Karpas-422 (cell line): Measurements from ENCODE around the gene RNF123. TPM values are rescaled to one million over a fixed set of nuclear protein-coding genes. Genes with fewer than 3 reads are reported as not detected.
A peak's percentile ranks its signal among the peaks of the same experiment; 100 is the strongest.

ENCODE experiments used
- DNase-seq: peaks from one replicate; pipeline ENCODE4 v3.0.0-alpha.2; 2015
- H2AFZ ChIP-seq: fragments of 200-600 bp; sonication (generic); 2 replicates; pipeline ENCODE4 v1.6.1; 2014; ENCODE audit warnings: antibody characterized with exemption, low read length, mixed read lengths
- H3K27ac ChIP-seq: fragments of 200-600 bp; sonication (generic); 2 replicates; pipeline ENCODE4 v1.5.1; 2014; ENCODE audit warnings: mild to moderate bottlenecking, low read length, moderate library complexity
- H3K27me3 ChIP-seq: fragments of 200-600 bp; sonication (generic); 2 replicates; pipeline ENCODE4 v1.6.1; 2014; ENCODE audit warnings: low read length, mixed read lengths
- H3K36me3 ChIP-seq: fragments of 200-600 bp; sonication (generic); 2 replicates; pipeline ENCODE4 v1.6.1; 2014; ENCODE audit warnings: low read length, mixed read lengths; ENCODE audit not compliant: insufficient read depth
- H3K4me1 ChIP-seq: fragments of 200-600 bp; sonication (generic); 2 replicates; pipeline ENCODE4 v1.6.1; 2014; ENCODE audit warnings: mild to moderate bottlenecking, low read length, mixed read lengths
- H3K4me2 ChIP-seq: fragments of 200-600 bp; sonication (generic); 2 replicates; pipeline ENCODE4 v1.6.1; 2014; ENCODE audit warnings: low read length, low read depth, mild to moderate bottlenecking; ENCODE audit not compliant: poor library complexity, severe bottlenecking
- H3K4me3 ChIP-seq: fragments of 200-600 bp; sonication (generic); 2 replicates; pipeline ENCODE4 v1.5.1; 2014; ENCODE audit warnings: mild to moderate bottlenecking, antibody characterized with exemption, low read length, mixed read lengths
- H3K79me2 ChIP-seq: fragments of 200-600 bp; sonication (generic); 2 replicates; pipeline ENCODE4 v1.6.1; 2014; ENCODE audit warnings: mild to moderate bottlenecking, low read length, mixed read lengths
- H3K9ac ChIP-seq: fragments of 200-600 bp; sonication (generic); 2 replicates; pipeline ENCODE4 v1.6.0; 2014; ENCODE audit warnings: low read length
- H3K9me2 ChIP-seq: fragments of 200-600 bp; sonication (generic), shearing (Covaris generic); replicated peaks from 2 replicates; pipeline ENCODE4 v1.6.0; 2014; ENCODE audit warnings: mild to moderate bottlenecking, low read length, moderate library complexity; ENCODE audit not compliant: insufficient read depth
- H3K9me3 ChIP-seq: fragments of 300-700, 200-600 bp; sonication (generic); 2 replicates; pipeline ENCODE4 v1.6.1; 2014; ENCODE audit warnings: low read length, mixed read lengths
- H4K20me1 ChIP-seq: fragments of 200-600 bp; sonication (generic); 2 replicates; pipeline ENCODE4 v1.6.1; 2014; ENCODE audit warnings: mild to moderate bottlenecking, antibody characterized with exemption, low read length, low read depth; ENCODE audit not compliant: insufficient read depth
- total RNA-seq: library from RNA; depleted of rRNA; stranded (reverse); fragments of >200 nt; shearing (Covaris generic); gene quantifications from 2 replicates; pipeline ENCODE4 v1.2.3, GENCODE V29; 2014; ENCODE audit warnings: low replicate concordance

RNF123 gene
- total RNA-seq, 1 experiment from 2014 or later, result 20.1 TPM

GRCh38 chr3:49669352-49669751 is 20.0 kb upstream of the RNF123 start:
- no peaks in the 10 kb centered on the region for H3K9me3 ChIP-seq
- no peak overlapping the region for H3K27ac ChIP-seq
- H3K4me2 ChIP-seq, result no peak overlapping the region
- H3K9me2 ChIP-seq, result no peaks in the 10 kb centered on the region
- no peaks in the 10 kb centered on the region for H3K36me3 ChIP-seq
- H3K9ac ChIP-seq, result no peak overlapping the region
- peaks cover 10% of the 10 kb centered on the region for H3K4me1 ChIP-seq
- no peaks in the 10 kb centered on the region for H3K27me3 ChIP-seq
- peaks cover 5% of the 10 kb centered on the region for H3K79me2 ChIP-seq
- no peaks in the 10 kb centered on the region; the same call in 1 of the 2 replicates for H4K20me1 ChIP-seq
- DNase-seq, result peak; percentile 51
- no peak overlapping the region for H2AFZ ChIP-seq
- no peak overlapping the region for H3K4me3 ChIP-seq

GRCh38 chr3:49670940-49671290 is 18.4 kb upstream of the RNF123 start:
- Histone ChIP-seq H3K79me2 (peaks cover 21% of the 10 kb centered on the region), H2AFZ (no peak overlapping the region), H3K9me3 (no peaks in the 10 kb centered on the region), H3K9me2 (no peaks in the 10 kb centered on the region), H3K27ac (no peak overlapping the region), H3K4me3 (no peak overlapping the region), H3K36me3 (peaks cover 3% of the 10 kb centered on the region; the same call in 1 of the 2 replicates), H4K20me1 (peaks cover 12% of the 10 kb centered on the region), H3K9ac (no peak overlapping the region), H3K4me1 (peaks cover 21% of the 10 kb centered on the region), H3K4me2 (no peak overlapping the region), H3K27me3 (no peaks in the 10 kb centered on the region)
- no peak for DNase-seq

- Histone ChIP-seq H3K36me3 (peaks cover 9% of the 10 kb centered on the region; the same call in 1 of the 2 replicates), H3K4me3 (no peak overlapping the region), H3K79me2 (peaks cover 27% of the 10 kb centered on the region), H3K27me3 (no peaks in the 10 kb centered on the region), H4K20me1 (peaks cover 17% of the 10 kb centered on the region), H3K4me2 (peak overlapping the region; percentile 29), H3K9ac (peak overlapping the region; percentile 16; the same call in 1 of the 2 replicates), H3K9me2 (no peaks in the 10 kb centered on the region), H3K9me3 (no peaks in the 10 kb centered on the region), H3K27ac (no peak overlapping the region), H3K4me1 (peaks cover 21% of the 10 kb centered on the region), H2AFZ (no peak overlapping the region)
- DNase-seq, result peak; percentile 92
Measured at GRCh38 chr3:49671291-49672288, 17.8 kb upstream of the RNF123 start.

- Histone ChIP-seq H3K27ac (peak overlapping the region; percentile 84), H3K4me2 (peak overlapping the region; percentile 94), H3K79me2 (peaks cover 30% of the 10 kb centered on the region), H3K9me2 (no peaks in the 10 kb centered on the region), H3K9ac (peak overlapping the region; percentile 95), H4K20me1 (peaks cover 20% of the 10 kb centered on the region), H3K36me3 (peaks cover 20% of the 10 kb centered on the region), H2AFZ (no peak overlapping the region), H3K27me3 (no peaks in the 10 kb centered on the region), H3K9me3 (no peaks in the 10 kb centered on the region), H3K4me1 (peaks cover 21% of the 10 kb centered on the region), H3K4me3 (peak overlapping the region; percentile 90)
- peak; percentile 64 for DNase-seq
Measured at GRCh38 chr3:49673121-49673714, 16.1 kb upstream of the RNF123 start.

GRCh38 chr3:49673715-49674496 is 15.5 kb upstream of the RNF123 start, which contains the start of gene APEH:
APEH (plus strand) TSS chr3:49674351; CDS start chr3:49674402, 51 bp downstream.
- Histone ChIP-seq H3K4me2 (peak within 1 kb of the TSS; percentile 94), H4K20me1 (peaks cover 20% of the 10 kb centered on the region), H3K27me3 (no peaks in the 10 kb centered on the region), H3K79me2 (peaks cover 30% of the 10 kb centered on the region), H2AFZ (no peak within 1 kb of the TSS), H3K4me3 (peak within 1 kb of the TSS; percentile 90), H3K9ac (peak within 1 kb of the TSS; percentile 95), H3K4me1 (peaks cover 21% of the 10 kb centered on the region), H3K27ac (peak within 1 kb of the TSS; percentile 84), H3K9me2 (no peaks in the 10 kb centered on the region), H3K36me3 (peaks cover 20% of the 10 kb centered on the region), H3K9me3 (no peaks in the 10 kb centered on the region)
- DNase-seq, result peak; percentile 100

- H3K4me1 ChIP-seq, result peaks cover 21% of the 10 kb centered on the region
- H3K4me2 ChIP-seq, result peak overlapping the region; percentile 94
- H3K27me3 ChIP-seq, result no peaks in the 10 kb centered on the region
- H4K20me1 ChIP-seq, result peaks cover 20% of the 10 kb centered on the region
- H3K9me2 ChIP-seq, result no peaks in the 10 kb centered on the region
- H3K36me3 ChIP-seq, result peaks cover 20% of the 10 kb centered on the region
- H3K9me3 ChIP-seq, result no peaks in the 10 kb centered on the region
- peak; percentile 67 for DNase-seq
- no peak overlapping the region for H3K27ac ChIP-seq
- H3K79me2 ChIP-seq, result peaks cover 30% of the 10 kb centered on the region
- H3K9ac ChIP-seq, result peak overlapping the region; percentile 95
- no peak overlapping the region for H2AFZ ChIP-seq
- H3K4me3 ChIP-seq, result peak overlapping the region; percentile 90
Measured at GRCh38 chr3:49674497-49674983, 14.8 kb upstream of the RNF123 start.

- H3K36me3 ChIP-seq, result peaks cover 20% of the 10 kb centered on the region
- no peaks in the 10 kb centered on the region for H3K27me3 ChIP-seq
- H3K4me3 ChIP-seq, result no peak overlapping the region
- no peak for DNase-seq
- H3K79me2 ChIP-seq, result peaks cover 30% of the 10 kb centered on the region
- H3K4me2 ChIP-seq, result peak overlapping the region; percentile 94
- H3K9ac ChIP-seq, result peak overlapping the region; percentile 95
- peaks cover 21% of the 10 kb centered on the region for H3K4me1 ChIP-seq
- no peaks in the 10 kb centered on the region for H3K9me2 ChIP-seq
- H2AFZ ChIP-seq, result no peak overlapping the region
- H3K27ac ChIP-seq, result no peak overlapping the region
- H4K20me1 ChIP-seq, result peaks cover 20% of the 10 kb centered on the region
- no peaks in the 10 kb centered on the region for H3K9me3 ChIP-seq
Measured at GRCh38 chr3:49675912-49676311, 13.4 kb upstream of the RNF123 start.
